ENCODE measurements around the gene DACH1.

DNA sequence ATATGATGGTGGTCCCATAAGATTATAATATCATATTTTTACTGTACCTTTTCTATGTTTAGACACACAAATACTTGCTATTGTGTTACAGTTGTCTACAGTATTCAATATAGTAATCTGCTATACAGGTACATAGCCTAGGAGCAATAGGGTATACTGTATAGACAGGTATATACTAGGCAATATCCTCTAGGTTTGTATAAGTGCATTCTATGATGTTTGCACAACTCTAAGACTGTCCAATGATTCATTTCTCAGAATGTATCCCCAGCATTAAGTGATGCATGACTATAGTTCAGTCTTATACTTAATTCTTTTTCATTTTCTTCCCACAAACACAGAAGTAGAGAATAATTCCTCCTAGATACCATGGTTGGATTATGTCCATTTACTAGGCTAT lies 383.3 kb downstream of the DACH1 start:
- TF ChIP-seq RARB (CRISPR knock-in tag; IDR thresholded peaks at IDR 0.05): no peak
- TF ChIP-seq, protein P1, sequence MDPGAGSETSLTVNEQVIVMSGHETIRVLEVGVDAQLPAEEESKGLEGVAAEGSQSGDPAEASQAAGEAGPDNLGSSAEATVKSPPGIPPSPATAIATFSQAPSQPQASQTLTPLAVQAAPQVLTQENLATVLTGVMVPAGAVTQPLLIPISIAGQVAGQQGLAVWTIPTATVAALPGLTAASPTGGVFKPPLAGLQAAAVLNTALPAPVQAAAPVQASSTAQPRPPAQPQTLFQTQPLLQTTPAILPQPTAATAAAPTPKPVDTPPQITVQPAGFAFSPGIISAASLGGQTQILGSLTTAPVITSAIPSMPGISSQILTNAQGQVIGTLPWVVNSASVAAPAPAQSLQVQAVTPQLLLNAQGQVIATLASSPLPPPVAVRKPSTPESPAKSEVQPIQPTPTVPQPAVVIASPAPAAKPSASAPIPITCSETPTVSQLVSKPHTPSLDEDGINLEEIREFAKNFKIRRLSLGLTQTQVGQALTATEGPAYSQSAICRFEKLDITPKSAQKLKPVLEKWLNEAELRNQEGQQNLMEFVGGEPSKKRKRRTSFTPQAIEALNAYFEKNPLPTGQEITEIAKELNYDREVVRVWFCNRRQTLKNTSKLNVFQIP (CRISPR knock-in tag; IDR thresholded peaks at IDR 0.05; ENCODE audit: borderline replicate concordance, low read depth): no peak
- TF ChIP-seq ZFP3 (CRISPR knock-in tag; IDR thresholded peaks at IDR 0.05): no peak
- TF ChIP-seq ZFP30 (CRISPR knock-in tag; IDR thresholded peaks at IDR 0.05): no peak
- TF ChIP-seq ARNTL (CRISPR knock-in tag; IDR thresholded peaks at IDR 0.05; ENCODE audit: borderline replicate concordance, low read depth): no peak
- no peak for TF ChIP-seq ZNF70 (CRISPR knock-in tag; IDR thresholded peaks at IDR 0.05)
- TF ChIP-seq, protein P2, sequence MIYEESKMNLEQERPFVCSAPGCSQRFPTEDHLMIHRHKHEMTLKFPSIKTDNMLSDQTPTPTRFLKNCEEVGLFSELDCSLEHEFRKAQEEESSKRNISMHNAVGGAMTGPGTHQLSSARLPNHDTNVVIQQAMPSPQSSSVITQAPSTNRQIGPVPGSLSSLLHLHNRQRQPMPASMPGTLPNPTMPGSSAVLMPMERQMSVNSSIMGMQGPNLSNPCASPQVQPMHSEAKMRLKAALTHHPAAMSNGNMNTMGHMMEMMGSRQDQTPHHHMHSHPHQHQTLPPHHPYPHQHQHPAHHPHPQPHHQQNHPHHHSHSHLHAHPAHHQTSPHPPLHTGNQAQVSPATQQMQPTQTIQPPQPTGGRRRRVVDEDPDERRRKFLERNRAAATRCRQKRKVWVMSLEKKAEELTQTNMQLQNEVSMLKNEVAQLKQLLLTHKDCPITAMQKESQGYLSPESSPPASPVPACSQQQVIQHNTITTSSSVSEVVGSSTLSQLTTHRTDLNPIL (CRISPR knock-in tag; IDR thresholded peaks at IDR 0.05; ENCODE audit: low read depth): no peak
- no peak for TF ChIP-seq SNAI2 (CRISPR knock-in tag; IDR thresholded peaks at IDR 0.05)
- no peak for TF ChIP-seq TCF4 (CRISPR knock-in tag; IDR thresholded peaks at IDR 0.05; ENCODE audit: borderline replicate concordance)
- TF ChIP-seq ESRRG (CRISPR knock-in tag; IDR thresholded peaks at IDR 0.05): no peak

Measured in SK-N-SH treated with all-trans-retinoic acid at 6 μM for 48 hours (cell line).